ENCODE measurements around the gene TNFSF13.
A peak's percentile ranks its signal among the peaks of the same experiment; 100 is the strongest.

Gene TNFSF13

GRCh38 chr17:7572588-7573323 lies 14.2 kb downstream of the TNFSF13 start:
- Histone ChIP-seq H3K27ac (ENCODE audit: low read length) (peak overlapping the region; percentile 97), H3K4me1 (ENCODE audit: insufficient read depth, low read length) (peaks cover 63% of the 10 kb centered on the region), H4K20me1 (ENCODE audit: insufficient read depth, low read length) (peaks cover 48% of the 10 kb centered on the region), H2AFZ (ENCODE audit: low read depth, low read length) (no peak overlapping the region), H3K9me3 (ENCODE audit: insufficient read depth, low read length, severe bottlenecking) (no peaks in the 10 kb centered on the region), H3K36me3 (ENCODE audit: insufficient read depth, low read length) (peaks cover 82% of the 10 kb centered on the region), H3K9ac (ENCODE audit: low read depth, low read length) (peak overlapping the region; percentile 99), H3K27me3 (ENCODE audit: insufficient read depth, low read length, poor library complexity) (no peaks in the 10 kb centered on the region), H3K4me2 (ENCODE audit: insufficient read depth, low read length) (peak overlapping the region; percentile 84), H3K79me2 (ENCODE audit: insufficient read depth, low read length) (peaks cover 76% of the 10 kb centered on the region), H3K4me3 (ENCODE audit: low read depth in 1 of 2, low read length in 2 of 2) (peak overlapping the region; percentile 70)
- ATAC-seq (ENCODE audit: insufficient read depth, low read depth) (no peak), DNase-seq (peak; percentile 100)
- TF ChIP-seq EZH2 (IDR thresholded peaks at IDR 0.05; ENCODE audit: borderline replicate concordance, low read depth, low read length, severe bottlenecking) (no peak), CTCF (IDR thresholded peaks at IDR 0.05; ENCODE audit: borderline replicate concordance, extremely low read depth, low read length, poor library complexity, severe bottlenecking) (no peak)

DNA sequence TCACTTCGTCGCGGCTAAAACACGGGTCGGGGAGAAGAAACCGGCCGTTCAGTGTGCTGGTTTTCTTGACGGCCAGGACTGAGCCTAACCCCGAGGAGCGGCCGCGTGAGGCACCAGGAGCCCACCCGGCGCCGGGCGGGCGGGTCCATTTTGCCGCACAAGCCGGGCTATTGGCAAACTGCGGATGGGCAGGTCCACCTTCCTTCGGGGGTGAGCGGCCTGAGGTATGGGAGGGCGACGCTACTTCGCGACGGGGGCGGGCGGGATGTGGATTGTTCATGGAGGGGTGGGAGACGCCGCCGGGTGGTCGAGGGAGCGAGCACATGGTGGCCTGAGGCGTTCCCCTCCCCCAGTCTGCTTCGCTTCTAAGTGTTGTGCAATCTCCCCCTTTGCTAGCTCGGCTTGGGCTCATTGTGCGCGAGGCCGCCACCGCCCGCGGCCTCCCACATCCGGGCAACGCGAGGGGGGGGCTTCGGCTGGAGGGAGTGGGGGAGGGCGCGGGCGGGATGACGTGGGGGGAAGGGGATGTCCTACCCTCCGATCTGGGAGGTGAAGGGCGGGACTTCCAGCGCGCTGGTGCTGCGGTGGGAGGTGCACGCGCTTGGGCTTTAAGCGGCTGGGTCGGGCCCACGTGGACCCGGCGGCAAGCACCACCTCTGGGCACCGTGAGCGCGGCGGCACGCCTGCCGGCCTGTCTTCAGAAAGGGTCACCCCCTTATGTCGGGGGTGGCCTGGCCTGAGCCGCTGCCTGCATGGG lies 15.0 kb downstream of the TNFSF13 start:
- peaks cover 75% of the 10 kb centered on the region for H3K79me2 ChIP-seq (ENCODE audit: insufficient read depth, low read length)
- peak overlapping the region; percentile 70 for H3K4me3 ChIP-seq (ENCODE audit: low read depth in 1 of 2, low read length in 2 of 2)
- H3K4me1 ChIP-seq (ENCODE audit: insufficient read depth, low read length), result peaks cover 65% of the 10 kb centered on the region
- peaks cover 85% of the 10 kb centered on the region for H3K36me3 ChIP-seq (ENCODE audit: insufficient read depth, low read length)
- TF ChIP-seq EZH2 (IDR thresholded peaks at IDR 0.05; ENCODE audit: borderline replicate concordance, low read depth, low read length, severe bottlenecking) (no peak), CTCF (IDR thresholded peaks at IDR 0.05; ENCODE audit: borderline replicate concordance, extremely low read depth, low read length, poor library complexity, severe bottlenecking) (no peak)
- peak overlapping the region; percentile 97 for H3K27ac ChIP-seq (ENCODE audit: low read length)
- H2AFZ ChIP-seq (ENCODE audit: low read depth, low read length), result no peak overlapping the region
- DNase-seq, result peak; percentile 92
- H3K9me3 ChIP-seq (ENCODE audit: insufficient read depth, low read length, severe bottlenecking), result no peaks in the 10 kb centered on the region
- H4K20me1 ChIP-seq (ENCODE audit: insufficient read depth, low read length), result peaks cover 54% of the 10 kb centered on the region
- H3K4me2 ChIP-seq (ENCODE audit: insufficient read depth, low read length), result peak overlapping the region; percentile 84
- peak; percentile 47 for ATAC-seq (ENCODE audit: insufficient read depth, low read depth)
- no peaks in the 10 kb centered on the region for H3K27me3 ChIP-seq (ENCODE audit: insufficient read depth, low read length, poor library complexity)
- H3K9ac ChIP-seq (ENCODE audit: low read depth, low read length), result peak overlapping the region; percentile 99

GRCh38 chr17:7574176-7574953 lies 15.8 kb downstream of the TNFSF13 start:
- Histone ChIP-seq H3K27me3 (ENCODE audit: insufficient read depth, low read length, poor library complexity) (no peaks in the 10 kb centered on the region), H3K4me1 (ENCODE audit: insufficient read depth, low read length) (peaks cover 72% of the 10 kb centered on the region), H2AFZ (ENCODE audit: low read depth, low read length) (no peak overlapping the region), H4K20me1 (ENCODE audit: insufficient read depth, low read length) (peaks cover 61% of the 10 kb centered on the region), H3K79me2 (ENCODE audit: insufficient read depth, low read length) (peaks cover 72% of the 10 kb centered on the region), H3K4me2 (ENCODE audit: insufficient read depth, low read length) (peak overlapping the region; percentile 84), H3K9ac (ENCODE audit: low read depth, low read length) (peak overlapping the region; percentile 99), H3K4me3 (ENCODE audit: low read depth in 1 of 2, low read length in 2 of 2) (peak overlapping the region; percentile 70), H3K36me3 (ENCODE audit: insufficient read depth, low read length) (peaks cover 88% of the 10 kb centered on the region), H3K27ac (ENCODE audit: low read length) (peak overlapping the region; percentile 41), H3K9me3 (ENCODE audit: insufficient read depth, low read length, severe bottlenecking) (no peaks in the 10 kb centered on the region)
- ATAC-seq (ENCODE audit: insufficient read depth, low read depth) (no peak), DNase-seq (no peak)
- TF ChIP-seq EZH2 (IDR thresholded peaks at IDR 0.05; ENCODE audit: borderline replicate concordance, low read depth, low read length, severe bottlenecking) (no peak), CTCF (IDR thresholded peaks at IDR 0.05; ENCODE audit: borderline replicate concordance, extremely low read depth, low read length, poor library complexity, severe bottlenecking) (no peak)
